ENCODE measurements around the gene GP1BB.
"Not testable (repeated sequence)": the region's sequence is repeated elsewhere in the genome, so short reads cannot be mapped to it uniquely, and the experiment has no call there.

The GP1BB gene

DNA sequence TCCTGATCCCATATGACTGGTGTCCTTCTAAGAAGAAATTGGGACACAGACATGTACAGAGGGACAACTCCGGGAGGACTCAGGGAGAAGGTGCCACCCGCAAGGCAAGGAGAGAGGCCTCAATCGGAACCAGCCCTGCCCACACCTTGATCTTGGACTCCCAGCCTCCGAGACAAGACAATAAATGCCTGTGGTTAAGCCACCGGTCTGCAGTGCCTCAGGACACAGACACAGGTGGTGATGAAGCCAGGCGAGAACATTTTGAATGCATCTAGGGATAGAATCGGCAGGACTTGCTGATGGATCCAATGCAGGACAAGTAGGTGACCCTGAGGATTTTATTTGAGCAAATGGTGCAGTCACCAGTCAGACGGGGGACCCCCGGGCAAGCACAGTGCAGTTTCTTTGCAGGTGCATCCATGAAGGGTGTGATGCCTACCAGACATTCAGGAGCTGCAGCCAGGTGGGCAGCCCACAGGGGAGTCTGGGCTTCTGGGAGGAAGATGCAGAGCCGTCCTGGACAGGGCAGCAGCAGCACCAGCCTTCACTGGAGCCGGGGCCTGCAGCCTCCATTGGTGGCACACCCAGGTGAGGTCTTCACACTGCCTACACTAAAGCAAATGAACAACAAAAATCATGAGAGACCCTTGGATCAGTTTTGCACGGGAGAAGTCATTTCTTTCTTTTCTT lies 29.2 kb upstream of the GP1BB start:
- no peak for DNase-seq

DNA sequence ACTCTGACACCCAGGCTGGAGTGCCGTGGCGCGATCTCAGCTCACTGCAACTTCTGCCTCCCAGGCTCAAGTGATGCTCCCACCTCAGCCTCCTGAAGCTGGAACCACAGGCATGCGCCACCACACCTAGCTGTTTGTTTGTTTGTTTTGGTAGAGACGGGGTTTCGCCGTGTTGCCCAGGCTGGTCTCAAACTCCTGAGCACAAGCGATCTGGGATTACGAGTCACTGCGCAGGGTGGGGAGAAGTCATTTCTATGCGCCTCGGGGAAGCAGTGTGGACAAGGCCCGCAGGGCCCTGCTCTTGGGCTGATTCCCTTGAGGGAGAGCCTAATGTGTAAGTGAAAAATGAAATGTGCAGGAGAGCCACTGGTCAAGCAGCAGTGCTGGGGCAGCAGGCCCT lies 28.6 kb upstream of the GP1BB start:
- no peak for DNase-seq

DNA sequence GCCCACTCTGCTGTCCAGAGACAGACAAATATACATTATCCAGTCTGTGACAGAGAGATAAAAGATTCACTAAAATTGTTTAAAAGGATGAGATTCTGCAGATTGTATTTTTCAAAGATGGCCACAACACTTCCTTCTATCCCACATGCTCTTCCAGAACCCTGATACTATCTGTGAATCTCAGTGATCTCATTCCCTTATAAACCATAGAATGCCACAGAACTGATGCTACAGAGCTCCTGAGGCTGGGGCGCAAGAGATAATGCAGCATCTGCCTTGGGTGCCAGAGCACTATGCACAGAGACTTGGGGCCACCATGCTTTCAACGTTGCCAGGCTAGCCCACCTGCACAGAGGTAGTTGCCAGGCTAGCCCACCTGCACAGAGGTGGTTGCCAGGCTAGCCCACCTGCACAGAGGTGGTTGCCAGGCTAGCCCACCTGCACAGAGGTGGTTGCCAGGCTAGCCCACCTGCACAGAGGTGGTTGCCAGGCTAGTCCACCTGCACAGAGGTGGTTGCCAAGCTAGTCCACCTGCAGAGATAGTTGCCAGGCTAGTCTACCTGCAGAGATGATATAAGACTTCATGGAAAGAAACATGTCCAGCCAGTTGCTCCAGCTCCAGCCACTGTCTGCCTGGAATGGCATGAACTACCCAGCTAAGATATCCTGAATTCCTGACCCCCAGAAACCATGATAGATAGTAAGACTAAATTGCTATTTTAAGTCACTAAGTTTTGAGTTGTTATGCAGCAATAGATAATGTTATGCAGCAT lies 26.6 kb upstream of the GP1BB start:
- no peak for DNase-seq

DNA sequence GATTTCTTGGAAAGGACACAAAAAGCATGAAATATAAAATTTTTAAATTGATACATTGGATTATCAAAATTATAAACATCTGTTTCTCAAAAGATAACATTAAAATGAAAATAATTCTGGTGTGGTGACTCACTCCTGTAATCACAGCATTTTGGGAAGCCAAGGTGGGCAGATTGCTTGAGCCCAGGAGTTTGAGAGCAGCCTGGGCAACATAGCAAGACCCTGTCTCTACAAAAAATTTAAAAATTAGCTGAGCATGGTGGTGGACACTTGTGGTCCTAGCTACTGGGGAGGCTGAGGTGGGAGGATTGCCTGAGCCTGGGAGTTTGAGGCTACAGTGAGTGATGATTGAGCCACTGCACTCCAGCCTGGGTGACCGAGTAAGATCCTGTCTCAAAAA lies 25.5 kb upstream of the GP1BB start:
- not testable (repeated sequence) for DNase-seq

DNA sequence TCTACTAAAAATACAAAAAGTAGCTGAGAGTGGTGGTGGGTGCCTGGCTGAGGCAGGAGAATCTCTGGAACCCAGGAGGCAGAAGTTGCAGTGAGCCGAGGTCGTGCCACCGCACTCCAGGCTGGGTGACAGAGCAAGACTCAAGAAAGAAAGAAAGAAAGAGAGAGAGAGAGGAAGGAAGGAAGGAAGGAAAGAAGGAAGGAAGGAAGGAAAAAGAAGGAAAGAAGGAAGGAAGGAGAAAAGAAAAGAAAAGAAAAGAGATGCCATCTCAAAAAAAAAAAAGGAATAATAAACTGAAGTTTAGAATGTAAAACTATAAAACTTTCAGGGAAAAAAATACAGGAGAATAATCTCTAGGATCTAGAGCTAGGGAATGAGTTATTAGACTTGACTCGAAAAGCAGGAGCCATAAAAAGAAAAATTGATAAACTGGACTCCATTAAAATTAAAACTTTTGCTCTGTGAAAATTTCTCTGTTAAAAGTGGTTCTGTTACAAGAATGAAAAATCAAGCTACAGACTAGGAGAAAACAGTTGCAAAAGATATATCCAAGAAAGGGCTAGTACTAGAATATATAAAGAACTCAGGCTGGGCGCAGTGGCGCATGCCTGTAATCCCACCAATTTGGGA lies 22.4 kb upstream of the GP1BB start:
- no peak for DNase-seq

DNA sequence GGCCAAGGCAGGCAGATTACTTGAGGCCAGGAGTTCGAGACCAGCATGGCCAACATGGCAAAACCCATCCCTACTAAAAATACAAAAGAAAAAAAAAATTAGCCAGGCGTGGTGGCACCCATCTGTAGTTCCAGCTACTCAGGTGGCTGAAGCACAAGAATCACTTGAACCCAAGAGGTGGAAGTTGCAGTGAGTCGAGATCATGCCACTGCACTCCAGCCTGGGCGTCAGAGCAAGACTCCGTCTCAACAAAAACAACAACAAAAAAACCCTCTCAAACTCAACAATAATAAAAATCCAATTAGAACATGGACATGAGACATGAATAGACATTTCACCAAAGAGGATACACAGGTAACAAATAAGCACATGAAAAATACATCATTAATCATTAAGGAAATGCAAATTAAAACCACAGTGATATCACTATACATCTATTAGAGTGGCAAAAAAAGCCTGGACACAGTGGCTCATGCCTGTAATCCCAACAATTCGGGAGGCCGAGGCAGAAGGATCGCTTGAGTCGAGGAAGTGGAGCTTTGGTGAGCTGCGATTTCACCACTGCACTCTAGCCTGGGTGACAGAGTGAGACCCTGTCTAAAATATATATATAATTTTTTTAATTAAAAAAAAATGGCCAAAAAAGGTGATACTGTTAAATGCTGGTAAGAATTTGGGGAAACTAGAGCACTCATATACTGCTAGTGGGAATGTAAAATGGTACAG lies 21.8 kb upstream of the GP1BB start:
- DNase-seq: no peak

DNA sequence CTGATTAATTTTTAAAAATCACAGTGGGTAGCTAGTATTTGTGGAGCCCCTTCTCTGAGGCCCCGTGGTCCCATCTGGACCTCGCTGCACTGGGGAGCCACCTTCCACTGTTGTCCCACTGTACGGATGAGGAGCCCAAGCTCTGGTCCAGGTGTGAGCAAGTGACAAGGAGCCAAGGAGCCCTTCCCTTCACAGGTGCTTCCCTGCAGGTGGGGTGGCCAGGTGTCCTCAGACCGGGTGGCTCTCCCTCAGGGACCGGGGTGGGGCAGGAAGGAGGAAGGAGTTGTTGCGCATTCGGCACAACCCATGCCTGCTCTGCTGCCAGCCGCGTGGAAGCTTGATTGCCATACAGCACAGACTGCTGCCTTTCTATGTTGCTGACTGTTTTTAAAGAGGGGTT lies 19.5 kb upstream of the GP1BB start:
- DNase-seq: no peak

DNA sequence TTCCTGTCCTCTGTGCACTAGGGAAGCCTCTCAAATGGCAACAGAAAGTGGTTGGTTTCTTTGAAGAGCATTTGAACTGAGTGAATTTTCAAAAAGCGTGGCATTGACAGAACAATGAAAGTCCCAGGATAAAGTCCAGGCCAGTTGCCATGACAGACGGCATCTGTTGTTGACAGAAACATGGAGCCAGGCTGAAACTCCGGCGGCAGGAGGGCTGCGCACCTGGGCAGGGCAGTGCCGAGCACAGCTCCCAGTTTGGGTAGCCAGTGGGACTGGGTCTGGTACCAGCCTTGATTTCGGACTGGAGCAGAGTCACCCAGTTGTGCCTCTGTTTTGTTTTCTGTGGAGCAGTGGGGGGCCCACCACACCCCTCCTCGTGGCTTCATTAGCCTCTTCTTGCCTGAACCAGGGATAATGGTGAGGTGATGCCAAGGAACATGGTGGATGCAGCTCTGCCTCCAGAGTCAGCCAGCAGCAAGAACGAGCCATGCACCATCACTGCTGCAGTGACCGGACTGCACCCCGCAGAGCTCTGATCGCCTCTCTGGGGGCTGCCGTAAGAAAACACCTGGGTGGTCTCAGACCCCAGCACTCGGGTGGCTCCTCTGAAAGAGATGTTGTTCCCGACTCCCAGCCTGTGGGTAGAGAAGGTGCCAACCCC lies 18.9 kb upstream of the GP1BB start:
- no peak for DNase-seq

DNA sequence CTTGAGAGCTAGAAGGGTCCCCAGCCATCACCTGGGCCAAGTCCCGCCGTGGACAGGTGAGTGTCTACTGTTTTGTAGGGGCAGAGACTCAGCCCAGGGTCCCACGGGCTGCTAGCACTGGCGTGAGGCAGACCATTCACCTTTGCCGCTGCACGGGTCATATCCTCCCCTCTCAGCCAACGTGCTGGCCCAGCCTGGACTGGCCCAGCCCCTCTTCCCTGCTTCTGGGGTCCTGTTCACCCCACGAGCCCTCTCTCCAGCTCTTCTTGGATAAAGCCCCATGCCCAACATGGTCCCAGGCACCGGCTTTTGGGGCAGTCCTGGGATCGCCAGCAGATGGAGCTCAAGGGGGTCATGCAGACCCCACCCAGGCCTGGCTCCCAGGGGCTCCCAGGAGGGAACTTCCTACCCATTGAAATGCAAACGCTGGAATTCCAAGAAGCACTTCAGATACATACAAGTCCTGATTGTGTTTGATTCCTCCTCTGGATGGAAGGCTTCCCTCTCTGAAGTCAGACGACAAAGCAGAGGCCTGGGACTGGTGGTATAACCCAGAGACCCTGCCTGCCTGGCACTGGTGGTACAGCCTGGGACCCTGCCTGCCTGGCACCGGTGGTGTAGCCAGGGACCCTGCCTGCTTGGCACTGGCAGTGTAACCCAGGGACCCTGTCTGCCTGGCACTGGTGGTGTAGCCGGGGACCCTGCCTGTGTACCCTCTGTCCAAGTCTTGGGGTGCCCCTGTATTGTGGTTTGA lies 18.0 kb upstream of the GP1BB start:
- DNase-seq: no peak

DNA sequence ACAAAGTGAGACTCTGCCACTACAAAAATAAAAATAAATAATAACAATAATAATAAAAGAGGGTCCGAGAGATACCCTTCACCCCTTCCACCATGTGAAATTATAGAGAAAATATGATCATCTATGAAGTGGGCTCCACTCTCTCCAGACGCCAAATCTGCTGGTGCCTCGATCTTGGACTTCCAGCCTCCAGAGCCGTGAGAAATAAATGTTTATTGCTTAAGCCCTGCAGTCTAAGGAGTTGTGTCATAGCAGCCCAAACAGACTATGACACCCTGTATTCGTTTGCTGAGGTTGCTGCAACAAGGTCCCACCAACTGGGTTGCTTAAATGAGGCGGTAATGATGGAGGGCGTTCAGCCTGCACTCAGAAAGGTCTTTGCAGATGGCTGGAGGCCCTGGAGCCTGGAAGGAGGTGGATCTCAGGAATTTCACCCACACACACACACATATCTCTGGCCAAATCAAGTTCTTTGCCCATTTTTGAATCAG lies 16.6 kb upstream of the GP1BB start:
- no peak for DNase-seq

DNA sequence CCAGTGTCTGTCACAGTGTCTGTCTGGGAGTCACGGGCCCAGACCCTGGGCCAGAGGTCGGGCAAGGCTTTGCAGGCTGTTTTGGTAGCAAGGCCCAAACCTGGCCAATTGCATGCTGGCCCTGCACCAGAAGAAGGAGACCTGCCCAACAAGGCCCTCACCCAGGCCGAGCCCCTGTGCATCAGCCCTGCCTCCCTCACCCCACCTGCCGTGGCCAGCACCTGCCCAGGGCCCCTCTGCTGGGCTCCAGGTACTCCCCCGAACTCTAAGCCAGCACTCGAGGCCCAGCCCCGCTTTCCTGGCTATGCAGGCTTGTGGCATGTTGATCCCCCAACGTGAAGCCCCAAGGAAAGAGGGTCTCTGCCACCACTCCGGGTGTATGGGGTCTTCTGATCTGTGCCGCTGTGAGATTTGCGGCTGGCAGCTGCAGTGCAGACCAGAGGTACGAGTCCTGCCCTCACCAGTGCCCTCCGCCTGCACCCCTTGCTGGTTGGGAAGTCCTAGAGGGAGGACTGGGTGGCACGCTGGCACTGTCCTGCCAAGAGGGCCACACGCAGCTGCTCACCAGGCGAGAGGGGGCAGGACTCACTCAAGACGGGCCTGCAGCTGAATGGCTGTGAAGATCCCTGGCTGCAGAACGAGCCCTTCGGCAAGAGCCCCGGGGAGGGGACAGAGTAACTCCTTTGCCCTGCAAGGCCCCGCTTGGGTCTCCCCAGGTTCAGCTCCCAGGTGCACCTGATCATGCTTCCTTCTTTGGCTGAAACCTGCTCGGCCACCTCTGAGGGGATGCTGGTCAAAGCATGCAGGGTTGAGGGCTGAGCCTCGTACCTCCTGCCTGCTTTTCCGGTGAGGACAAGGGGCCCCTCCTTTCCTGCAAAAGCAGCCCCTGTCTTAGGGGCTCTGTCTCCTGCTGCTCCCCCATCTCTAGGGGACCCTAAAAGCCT lies 15.7 kb upstream of the GP1BB start:
- no peak for DNase-seq

DNA sequence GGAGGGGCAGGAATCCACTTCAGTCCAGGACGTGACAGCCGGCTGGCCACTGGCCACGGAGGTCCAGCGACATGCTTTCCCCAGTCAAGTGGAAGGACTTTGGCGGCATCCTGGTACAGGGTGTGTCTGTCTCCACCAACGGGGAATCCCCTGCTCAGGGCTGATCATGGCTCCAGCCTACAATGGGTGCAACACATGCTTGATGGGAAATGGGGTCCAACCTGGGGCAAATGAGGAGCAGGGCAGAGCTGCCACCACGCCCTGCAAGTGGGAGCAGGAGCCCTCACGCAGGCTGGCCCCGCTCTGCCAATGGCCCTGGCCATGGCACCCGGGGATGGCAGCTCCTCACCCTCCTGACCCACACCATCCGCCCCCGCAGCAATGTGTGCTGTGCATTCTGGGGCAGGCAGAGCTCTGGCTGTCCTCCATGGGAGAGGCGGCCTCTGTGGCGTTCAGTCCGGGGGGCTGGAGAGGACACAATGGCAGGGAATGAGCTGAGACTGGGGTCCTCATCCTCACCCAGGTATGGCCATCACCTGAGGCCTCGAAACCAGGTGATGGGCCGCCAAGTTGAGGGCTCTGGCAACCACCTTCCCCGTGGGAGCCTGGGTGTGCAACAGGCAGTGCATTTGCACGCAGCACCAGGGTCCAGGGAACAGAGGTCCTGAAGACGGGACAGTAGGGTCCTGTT lies 14.9 kb upstream of the GP1BB start:
- DNase-seq: no peak

DNA sequence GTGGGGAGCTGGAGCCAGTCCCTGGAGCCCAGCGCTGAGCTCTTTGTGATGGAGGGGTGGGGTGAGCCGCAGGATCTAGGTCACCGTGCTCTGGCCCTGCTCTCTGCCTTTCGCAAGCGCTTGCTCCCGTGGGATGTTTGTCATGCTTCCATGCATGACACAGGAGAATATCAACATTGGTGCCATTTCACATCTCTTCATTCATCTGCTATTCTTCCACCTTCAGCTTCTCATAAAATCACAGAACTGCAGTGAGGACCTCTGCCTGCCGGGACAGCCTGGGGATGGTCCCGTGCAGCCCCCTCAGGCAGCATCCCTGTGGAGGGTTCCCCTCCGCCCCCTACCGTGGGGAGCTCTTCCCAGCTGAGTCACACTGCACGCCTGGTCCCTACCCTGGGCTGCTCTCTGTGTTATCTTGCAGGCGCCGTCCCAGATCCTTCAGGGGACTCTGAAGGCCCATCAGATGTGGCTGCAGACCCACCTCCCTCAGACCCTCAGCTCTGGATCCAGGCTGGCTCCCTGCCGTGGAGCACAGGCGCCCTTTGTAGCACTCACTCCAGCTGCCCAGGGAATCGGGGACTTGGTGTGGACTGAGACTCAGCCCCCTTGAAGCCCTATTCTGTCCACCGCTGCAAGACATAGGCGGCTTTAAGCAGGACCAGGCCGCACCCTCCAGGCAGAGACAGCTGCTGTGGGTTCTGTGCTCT lies 14.1 kb upstream of the GP1BB start:
- no peak for DNase-seq

DNA sequence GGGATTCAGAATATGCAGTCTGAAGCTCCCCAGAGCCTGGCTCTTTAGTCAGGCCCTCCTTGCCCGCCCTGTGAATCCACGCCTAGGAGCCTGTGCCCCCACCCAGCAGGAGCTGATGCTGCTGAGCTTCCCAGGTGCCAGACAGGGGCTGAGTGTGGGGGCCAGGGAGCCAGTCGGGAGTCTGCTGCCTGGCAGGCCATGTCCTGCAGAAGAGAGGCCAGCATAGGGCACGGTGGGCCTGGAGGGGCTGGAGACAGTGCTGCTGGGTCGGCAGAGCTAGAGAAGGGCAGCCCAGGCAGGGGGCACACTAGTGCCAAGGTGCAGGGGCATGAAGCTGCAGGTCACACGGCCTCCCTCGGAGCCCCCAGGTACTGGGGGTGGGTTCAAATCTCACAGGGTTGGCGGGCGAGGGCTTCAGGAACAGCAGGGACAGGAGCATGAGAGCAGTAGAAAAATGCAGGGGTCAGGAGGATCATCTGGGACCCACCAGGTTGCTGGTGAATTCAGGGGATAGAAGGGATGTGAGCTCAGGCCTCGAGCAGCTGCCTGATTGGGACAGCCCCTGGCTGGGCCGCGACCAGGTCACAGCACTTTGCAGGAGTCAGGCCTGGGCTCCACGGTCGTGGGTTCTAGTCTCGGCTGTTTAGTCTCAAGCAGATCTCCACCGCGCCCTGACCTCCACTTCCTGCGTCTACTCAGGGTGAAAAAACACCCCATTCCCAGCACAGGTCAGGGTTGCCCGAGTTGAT lies 13.1 kb upstream of the GP1BB start:
- no peak for DNase-seq

DNA sequence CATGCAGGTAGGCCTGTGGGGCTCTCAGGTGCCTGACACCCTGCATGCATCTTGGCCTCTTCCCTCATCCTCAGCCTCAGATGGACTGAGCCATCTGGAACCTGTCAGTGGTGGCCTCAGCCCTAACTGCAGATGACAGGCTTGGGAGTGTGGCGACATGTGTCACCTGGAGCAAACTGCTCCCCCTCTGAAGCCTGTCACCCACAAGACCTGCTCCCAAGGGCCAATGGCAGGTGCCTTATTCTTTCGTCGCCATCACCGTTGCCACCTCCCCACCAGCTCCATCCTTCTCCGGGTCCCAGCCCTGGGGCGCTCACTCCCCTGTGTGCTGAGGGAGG lies 12.6 kb upstream of the GP1BB start:
- DNase-seq: no peak

DNA sequence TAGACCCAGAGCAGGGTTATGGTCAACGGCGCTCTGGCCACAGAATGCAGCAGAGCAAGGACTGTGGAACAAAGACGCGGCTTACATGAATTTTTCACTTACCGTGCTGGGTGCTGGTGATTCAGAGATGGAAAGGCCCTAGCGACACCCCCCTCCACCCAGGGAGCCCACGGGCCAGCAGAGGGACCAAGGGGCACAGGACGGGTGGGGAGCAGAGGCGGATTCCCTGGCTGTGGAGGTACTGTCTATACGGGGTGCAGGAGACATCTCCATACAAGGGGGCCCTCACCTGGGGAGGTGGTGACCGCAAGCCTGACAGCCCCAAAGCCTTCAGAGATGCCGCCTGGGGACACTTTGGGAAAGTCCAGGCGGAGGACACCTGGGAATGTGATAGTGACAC lies 10.1 kb upstream of the GP1BB start:
- no peak for DNase-seq

DNA sequence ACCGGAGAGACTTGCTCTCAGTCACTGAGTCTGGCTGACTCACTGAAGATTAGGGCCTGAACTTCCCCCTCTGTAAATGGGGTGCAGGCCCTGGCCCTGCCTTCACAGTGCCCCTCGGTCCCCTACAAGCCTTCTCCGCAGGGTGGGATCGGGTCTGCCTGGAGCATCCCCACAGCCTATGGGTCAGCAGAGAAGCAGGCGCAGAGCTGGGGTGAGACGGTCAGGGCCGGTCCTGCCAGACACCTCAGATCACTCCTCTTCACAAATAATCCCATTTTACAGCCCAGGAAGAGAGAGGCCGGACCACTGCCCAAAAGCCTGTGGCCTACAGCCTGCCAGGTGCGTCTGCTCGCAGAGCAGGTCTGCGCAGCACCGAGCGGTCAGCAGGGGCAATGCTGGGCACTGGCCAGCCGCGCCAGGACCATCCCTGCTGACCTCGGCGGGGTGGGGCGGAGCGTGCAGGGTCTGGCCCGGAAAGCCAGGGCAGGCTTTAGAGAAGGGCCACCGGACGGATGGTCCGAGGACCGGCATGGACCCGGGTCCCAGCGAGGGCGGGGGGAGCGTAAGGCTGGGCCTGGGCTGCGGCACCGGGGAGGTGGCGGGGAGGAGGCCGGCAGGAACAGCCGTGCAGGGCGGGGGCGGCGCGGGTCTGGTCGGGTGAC lies 9.6 kb upstream of the GP1BB start:
- no peak for DNase-seq

All from NCI-H524 treated with DMSO at 0.1 percent for 48 hours (cell line).